ENCODE data around the gene RAB23.

GRCh38 chr6:57222743-57223077 lies 603 bp upstream of the RAB23 start:
- no peak for TF ChIP-seq CTCF (IDR thresholded peaks at IDR 0.05)
- TF ChIP-seq POLR2A (IDR thresholded peaks at IDR 0.05), result no peak
